Tibial nerve (tissue), 4 donors: Measurements from ENCODE around the gene SLC51B.
"Not testable (repeated sequence)": the region's sequence is repeated elsewhere in the genome, so short reads cannot be mapped to it uniquely, and the experiment has no call there.

Experiments used
- CTCF ChIP-seq, 5 experiments: fragments of 200-600 bp in 3 of 5; fragments of 450-650 bp in 2 of 5; sonication (generic) in 3 of 5; IDR thresholded peaks; one replicate each; pipeline ENCODE4 v1.5.1; 2016 to 2019; ENCODE audit warnings: antibody characterized with exemption in 5 of 5, mild to moderate bottlenecking in 3 of 5, moderate library complexity in 2 of 5
- EP300 ChIP-seq, 2 donors: sonication (generic); formaldehyde crosslinking; IDR thresholded peaks; one replicate each; pipeline ENCODE4 v1.6.1; 2017; ENCODE audit warnings: antibody characterized with exemption in 2 of 2, mild to moderate bottlenecking in 1 of 2
- POLR2A ChIP-seq, 2 donors: fragments of 450-650 bp; IDR thresholded peaks; one replicate each; pipeline ENCODE4 v1.6.1; 2017; ENCODE audit warnings: antibody characterized with exemption in 2 of 2, mild to moderate bottlenecking in 2 of 2, moderate library complexity in 2 of 2

DNA sequence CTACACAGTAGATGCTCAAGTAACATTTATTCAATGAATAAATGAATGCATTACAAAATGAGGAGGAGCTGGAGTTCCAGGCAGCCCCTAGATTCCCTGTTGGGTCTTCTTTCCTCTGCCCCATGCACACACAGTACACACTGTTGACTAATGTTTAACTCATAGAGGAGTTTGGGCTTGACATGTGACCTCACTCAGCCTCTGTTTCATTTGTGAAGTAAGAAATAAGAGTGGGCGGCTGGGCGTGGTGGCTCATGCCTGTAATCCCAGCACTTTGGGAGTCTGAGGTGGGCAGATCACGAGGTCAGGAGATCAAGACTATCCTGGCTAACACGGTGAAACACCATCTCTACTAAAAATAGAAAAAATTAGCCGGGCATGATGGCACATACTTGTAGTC lies 969 bp upstream of the SLC51B start:
- TF ChIP-seq POLR2A, CTCF, EP300 (IDR thresholded peaks at IDR 0.05): not testable (repeated sequence)
